NCI-H2196 (cell line): Measurements from ENCODE around the gene ZNF570.

Source experiments
- DNase-seq: peaks from one replicate; lab custom pipeline; 2025; ENCODE audit not compliant: unreplicated experiment; lab: John Stamatoyannopoulos, UW

The ZNF570 gene

GRCh38 chr19:37468961-37469777 lies at the start of gene ZNF570:
Gene ZNF570, plus strand, starts transcription at chr19:37469356. Its CDS starts 999 bp downstream, at chr19:37470355.
- peak; percentile 88 for DNase-seq

DNA sequence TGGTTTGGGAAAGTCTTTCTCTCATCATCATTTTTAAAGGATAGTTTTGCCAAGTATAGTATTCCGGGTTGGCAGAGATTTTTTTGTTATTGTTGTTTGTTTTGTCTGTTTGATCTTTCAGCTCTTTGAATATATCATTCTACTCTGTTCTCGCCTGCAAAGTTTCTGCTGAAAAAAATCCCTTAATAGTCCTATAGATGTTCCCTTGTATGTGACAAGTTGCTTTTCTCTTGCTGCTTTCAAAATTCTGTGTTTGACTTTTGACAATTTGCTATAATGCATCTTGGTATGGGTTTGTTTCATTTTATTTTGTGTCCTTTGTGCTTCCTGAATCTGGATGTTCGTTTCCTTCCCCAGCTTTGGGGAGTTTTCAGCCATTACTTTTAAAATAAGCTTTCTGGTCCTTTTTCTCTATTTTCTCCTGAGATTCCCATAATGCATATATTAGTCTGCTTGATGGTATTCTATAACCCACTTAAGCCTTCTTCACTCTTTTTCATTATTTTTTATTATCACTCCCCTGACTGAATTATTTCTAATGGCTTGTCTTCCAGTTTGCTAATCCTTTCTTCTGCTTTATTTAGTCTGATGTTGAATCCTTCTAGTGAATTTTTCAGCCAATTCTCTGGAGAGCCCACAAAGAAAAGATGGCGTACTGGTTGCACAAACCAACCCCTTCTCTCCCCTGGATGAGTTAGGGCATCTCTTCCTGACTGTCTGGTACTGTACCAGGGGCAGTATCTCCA lies 16.5 kb upstream of the ZNF570 start:
- DNase-seq = no peak

- no peak for DNase-seq
These were observed 2.8 kb upstream of the ZNF570 start for GRCh38 chr19:37466277-37466797.

- DNase-seq = peak; percentile 83
These were observed 2.2 kb upstream of the ZNF570 start, which contains the start of gene ZNF569 for GRCh38 chr19:37466798-37467607. Gene ZNF569, minus strand, starts transcription at chr19:37467444. Its CDS starts 22,523 bp downstream, at chr19:37444921.

DNA sequence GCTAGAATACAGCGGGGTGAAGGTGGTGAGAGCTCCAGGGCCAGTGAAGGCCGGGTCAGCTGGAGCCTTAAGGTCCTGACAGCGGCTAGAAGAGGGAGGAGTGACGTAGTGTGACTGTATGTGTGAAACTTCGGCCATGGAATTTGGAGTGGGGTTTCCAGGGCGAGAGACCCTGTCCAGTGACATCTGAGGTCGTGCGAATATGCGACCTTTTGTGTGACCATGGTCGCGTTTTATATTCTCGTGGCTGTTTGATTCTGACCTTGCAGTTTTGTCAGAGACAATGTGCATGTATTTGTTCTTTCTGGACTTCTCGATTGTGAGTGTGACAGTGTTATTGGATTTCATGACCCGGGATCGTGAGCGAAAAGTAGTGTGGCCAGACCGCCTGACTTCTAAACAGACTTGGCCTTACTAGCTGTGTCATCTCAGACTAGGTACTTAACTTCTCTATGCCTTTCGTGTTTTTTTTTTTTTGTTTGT lies 1.5 kb upstream of the ZNF570 start:
- DNase-seq = no peak

DNA sequence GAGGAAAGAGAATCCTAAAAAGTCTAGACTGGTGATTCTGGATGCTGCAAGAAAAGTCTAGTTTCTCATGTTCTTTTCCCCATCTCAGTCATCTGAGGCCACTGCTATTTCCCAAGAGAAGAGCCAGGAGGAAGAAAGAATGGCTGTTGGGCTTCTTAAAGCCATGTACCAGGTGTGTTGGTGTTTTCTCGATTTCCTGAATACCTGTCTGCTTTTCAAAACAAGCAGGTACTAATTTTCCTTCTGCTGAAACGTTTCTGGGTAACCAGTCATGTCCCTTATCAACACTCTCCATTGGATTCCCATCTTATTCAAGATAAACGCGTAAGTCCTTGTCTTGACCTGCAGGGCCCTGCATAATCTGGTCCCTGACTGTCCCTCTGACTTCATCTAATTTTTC lies 1.1 kb downstream of the ZNF570 start:
- DNase-seq = no peak

GRCh38 chr19:37472165-37472564 lies 3.0 kb downstream of the ZNF570 start:
- DNase-seq = no peak

GRCh38 chr19:37484406-37485168 lies 15.4 kb downstream of the ZNF570 start:
- no peak for DNase-seq

DNA sequence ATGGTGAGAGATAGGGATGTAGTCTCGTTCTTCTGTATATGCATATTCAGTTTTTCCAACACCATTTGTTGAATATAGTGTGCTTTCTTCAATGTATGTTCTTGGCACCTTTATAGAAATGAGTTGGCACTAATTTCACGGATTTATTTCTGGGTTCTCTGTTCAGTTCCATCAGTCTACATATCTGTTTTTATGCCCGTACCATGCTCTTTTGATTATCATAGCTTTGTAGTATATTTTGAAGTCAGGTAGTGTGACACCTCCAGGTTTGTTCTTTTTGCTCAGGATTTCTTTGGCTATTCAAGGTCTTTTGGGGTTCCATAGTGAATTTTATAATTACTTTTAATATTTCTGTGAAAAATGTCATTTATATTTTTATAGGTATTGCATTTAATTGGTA lies 23.1 kb downstream of the ZNF570 start:
- no peak for DNase-seq

DNA sequence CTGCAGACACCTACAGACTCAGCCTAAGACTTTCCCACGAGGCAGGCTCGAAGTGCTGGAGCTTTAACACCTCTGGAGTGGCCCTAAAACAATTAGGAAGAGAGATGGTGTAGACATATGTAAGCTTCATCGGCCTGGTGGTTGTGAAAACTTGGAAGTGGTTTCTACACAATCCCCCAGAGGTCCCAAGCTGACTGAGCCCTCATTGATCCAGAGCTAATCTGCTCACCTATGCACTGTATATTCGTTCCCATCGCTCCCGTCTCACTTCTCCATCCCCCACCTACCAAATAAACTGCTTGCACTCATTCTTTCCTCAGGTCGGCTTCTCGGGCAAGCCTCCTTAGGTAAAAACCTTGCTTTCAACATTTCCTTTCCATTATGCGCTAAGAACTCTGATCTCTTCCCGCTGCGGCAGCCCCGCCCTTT lies 36.8 kb downstream of the ZNF570 start:
- no peak for DNase-seq

GRCh38 chr19:37506387-37507166 lies 37.4 kb downstream of the ZNF570 start, which contains the start of gene ZNF793:
Gene ZNF793, plus strand, starts transcription at chr19:37506939. Its CDS starts 16,501 bp downstream, at chr19:37523440.
- peak; percentile 82 for DNase-seq

DNA sequence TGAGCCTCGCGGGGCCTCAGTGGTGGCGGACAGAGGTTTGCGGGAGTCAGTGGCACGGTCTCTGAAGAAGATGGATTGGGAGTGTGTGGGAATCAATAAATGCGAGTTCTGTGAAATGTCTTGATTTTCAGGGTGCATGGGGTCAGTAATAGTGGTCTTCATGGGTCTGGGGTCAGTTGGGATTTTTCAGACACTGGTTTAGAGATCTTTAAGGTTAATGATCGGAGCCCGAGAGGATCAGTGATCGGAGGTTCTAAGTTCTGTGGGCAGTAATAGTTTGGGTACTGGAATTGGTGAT lies 38.0 kb downstream of the ZNF570 start:
- no peak for DNase-seq

DNA sequence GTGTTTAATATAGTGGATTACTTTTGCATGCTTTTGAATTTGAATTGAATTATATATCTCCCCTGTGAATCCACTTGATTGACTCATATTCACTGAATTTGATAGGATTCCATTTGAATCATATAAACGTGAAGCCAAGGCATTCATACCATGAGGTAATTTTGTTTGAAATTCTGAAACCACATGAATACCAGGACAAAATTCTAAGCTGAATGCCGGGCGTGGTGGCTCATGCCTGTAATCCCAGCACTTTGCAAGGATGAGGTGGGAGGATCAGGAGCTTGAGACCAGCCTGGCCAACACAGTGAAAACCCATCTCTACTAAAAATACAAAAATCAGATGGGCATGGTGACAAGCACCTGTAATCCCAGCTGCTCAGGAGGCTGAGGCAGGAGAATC lies 42.0 kb downstream of the ZNF570 start:
- DNase-seq = no peak

DNA sequence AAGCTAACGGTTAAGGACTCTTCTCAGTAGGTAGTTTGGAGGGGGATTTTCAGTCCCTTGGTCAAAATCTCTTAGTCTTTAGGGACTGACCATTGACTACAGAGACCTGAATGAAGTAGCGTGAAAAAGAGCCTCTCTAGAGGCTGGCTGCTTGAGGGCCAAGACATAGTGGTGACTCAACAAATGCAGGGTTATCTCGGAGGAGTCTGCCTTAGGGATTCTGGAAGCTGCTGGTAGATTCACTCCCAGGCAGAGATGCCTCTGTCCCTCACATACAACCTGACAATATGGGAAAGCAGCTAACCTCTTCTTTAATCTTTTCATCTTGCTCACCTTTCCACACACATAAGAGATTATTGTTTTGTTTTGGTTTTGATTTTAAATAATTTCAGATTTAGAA lies 42.7 kb downstream of the ZNF570 start:
- no peak for DNase-seq

DNA sequence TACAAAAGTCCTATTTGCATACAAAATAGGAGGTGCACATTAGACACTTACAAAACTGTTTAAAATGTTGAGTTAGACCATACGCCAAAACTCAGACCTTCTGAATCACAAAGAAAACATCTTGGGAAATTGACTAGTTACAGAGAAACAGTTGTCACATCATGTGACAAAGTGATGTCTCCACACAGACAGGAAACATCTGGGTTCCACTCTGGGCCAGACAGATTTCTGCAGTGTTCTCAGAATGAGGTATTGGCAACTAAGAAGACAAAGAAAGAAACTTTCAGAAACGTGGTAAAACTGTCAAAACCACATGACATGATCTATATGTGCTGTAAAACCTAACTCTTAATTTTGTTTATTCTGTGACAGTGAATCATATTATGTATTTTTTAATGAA lies 44.2 kb downstream of the ZNF570 start:
- no peak for DNase-seq

- DNase-seq = no peak
These were observed 50.7 kb downstream of the ZNF570 start for GRCh38 chr19:37519890-37520289.

- no peak for DNase-seq
These were observed 68.3 kb downstream of the ZNF570 start for GRCh38 chr19:37537391-37537947.
